ENCODE results near the gene TECRL. TPM values are rescaled to one million over a fixed set of nuclear protein-coding genes. Genes with fewer than 3 reads are reported as not detected.

TECRL gene, protein sequence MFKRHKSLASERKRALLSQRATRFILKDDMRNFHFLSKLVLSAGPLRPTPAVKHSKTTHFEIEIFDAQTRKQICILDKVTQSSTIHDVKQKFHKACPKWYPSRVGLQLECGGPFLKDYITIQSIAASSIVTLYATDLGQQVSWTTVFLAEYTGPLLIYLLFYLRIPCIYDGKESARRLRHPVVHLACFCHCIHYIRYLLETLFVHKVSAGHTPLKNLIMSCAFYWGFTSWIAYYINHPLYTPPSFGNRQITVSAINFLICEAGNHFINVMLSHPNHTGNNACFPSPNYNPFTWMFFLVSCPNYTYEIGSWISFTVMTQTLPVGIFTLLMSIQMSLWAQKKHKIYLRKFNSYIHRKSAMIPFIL
- total RNA-seq, result 10 to 100 TPM; 47.9 to 65.0 (median 54.9) TPM
- polyA plus RNA-seq, result 10 to 100 TPM in 2 of 3 donors, 1 to 10 TPM in 1; 5.0 to 21.4 (median 12.6) TPM
- long read RNA-seq, donor 1, transcript TECRL-202 (12 exons, 2,876 nt), result major isoform, 5 of 8 reads
- long read RNA-seq, donor 1, partial matches to known transcripts, result 0 of 8 reads
- long read RNA-seq, donor 1, other reads (novel, unspliced or antisense), result 0 of 8 reads
- long read RNA-seq, donor 2, transcript TECRL-201 (12 exons, 3,573 nt), result major isoform, 14 of 22 reads
- long read RNA-seq, donor 2, partial matches to known transcripts, result 1 of 22 reads
- long read RNA-seq, donor 2, other reads (novel, unspliced or antisense), result 5 of 22 reads

DNA sequence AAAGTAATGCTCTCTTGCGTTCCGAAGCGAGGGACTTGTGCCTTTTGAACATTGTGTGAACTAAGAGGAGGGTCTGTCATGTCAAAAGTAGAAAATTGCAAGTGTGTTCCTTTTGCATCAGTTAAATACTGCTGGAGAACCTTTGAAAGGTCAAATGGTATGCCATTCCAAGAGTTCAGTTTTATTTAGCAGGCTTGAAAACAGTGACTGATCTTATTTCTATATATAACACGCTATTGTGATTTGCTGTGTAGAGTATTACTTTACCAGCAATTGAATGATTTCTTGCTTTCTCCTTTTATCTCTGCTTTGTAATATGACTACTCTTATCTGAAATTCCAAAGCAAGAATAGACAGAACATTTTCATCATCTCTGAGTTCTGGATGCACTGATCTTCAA lies at the start of gene TECRL:
TECRL (minus strand) TSS at position 151 of the 400 bp plus-strand sequence; CDS start at position 52, 99 bp downstream.
- H3K36me3 ChIP-seq (ENCODE audit: insufficient read depth in 1 of 2, low read depth in 1 of 2), result no peaks in the 10 kb centered on the region
- ATAC-seq, result peak in 3 of 4 donors; percentile 31 to 64 (median 53)
- no peaks in the 10 kb centered on the region for H3K27me3 ChIP-seq (ENCODE audit: insufficient read depth in 3 of 3, low read length in 2 of 3)
- TF ChIP-seq, protein P1, sequence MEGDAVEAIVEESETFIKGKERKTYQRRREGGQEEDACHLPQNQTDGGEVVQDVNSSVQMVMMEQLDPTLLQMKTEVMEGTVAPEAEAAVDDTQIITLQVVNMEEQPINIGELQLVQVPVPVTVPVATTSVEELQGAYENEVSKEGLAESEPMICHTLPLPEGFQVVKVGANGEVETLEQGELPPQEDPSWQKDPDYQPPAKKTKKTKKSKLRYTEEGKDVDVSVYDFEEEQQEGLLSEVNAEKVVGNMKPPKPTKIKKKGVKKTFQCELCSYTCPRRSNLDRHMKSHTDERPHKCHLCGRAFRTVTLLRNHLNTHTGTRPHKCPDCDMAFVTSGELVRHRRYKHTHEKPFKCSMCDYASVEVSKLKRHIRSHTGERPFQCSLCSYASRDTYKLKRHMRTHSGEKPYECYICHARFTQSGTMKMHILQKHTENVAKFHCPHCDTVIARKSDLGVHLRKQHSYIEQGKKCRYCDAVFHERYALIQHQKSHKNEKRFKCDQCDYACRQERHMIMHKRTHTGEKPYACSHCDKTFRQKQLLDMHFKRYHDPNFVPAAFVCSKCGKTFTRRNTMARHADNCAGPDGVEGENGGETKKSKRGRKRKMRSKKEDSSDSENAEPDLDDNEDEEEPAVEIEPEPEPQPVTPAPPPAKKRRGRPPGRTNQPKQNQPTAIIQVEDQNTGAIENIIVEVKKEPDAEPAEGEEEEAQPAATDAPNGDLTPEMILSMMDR (IDR thresholded peaks at IDR 0.05), result no peak
- intact Hi-C loops (cut with DNase I), result no loop called here
- DNase-seq, result no peak
- 42 to 58% (median 50%) methylated on average over 4 of the region's 4 CpGs for WGBS, 3 donors
- H3K4me1 ChIP-seq, result no peaks in the 10 kb centered on the region
- H3K27ac ChIP-seq, result peak within 1 kb of the TSS; percentile 57
- no peaks in the 10 kb centered on the region for H3K9me3 ChIP-seq
- peak within 1 kb of the TSS; percentile 59 for H3K4me3 ChIP-seq

DNA sequence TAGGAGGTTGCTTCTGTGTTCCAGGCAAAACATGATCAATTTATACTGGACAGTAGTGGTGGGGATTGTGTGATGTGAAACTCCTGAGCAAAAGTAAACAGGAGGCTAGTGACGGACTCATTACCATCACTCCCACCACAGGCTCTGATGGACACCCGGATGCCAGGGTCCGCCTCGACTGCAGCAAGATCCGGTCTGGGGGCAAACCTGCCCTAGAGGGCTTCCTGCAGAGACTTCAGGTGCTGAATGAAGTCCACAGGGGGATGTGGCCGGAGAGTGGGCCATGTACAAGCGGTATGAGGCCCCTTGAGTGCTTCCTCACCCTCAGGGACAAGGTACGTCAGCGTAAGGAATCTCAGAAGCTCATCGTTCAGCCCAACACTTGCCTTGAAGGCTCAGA lies 23.4 kb upstream of the TECRL start:
- intact Hi-C loops (cut with DNase I), result no loop called here
- no peak for ATAC-seq
- Histone ChIP-seq H3K9me3 (no peaks in the 10 kb centered on the region), H3K4me1 (no peaks in the 10 kb centered on the region), H3K36me3 (ENCODE audit: insufficient read depth in 1 of 2, low read depth in 1 of 2) (no peaks in the 10 kb centered on the region), H3K4me3 (no peak overlapping the region), H3K27me3 (ENCODE audit: insufficient read depth in 3 of 3, low read length in 2 of 3) (no peaks in the 10 kb centered on the region), H3K27ac (no peak overlapping the region)
- DNase-seq, result peak in 1 of 2 donors; percentile 16
- TF ChIP-seq, protein P1 (IDR thresholded peaks at IDR 0.05), result no peak
- WGBS, 3 donors, result 92 to 95% (median 94%) methylated on average over 10 of the region's 10 CpGs

DNA sequence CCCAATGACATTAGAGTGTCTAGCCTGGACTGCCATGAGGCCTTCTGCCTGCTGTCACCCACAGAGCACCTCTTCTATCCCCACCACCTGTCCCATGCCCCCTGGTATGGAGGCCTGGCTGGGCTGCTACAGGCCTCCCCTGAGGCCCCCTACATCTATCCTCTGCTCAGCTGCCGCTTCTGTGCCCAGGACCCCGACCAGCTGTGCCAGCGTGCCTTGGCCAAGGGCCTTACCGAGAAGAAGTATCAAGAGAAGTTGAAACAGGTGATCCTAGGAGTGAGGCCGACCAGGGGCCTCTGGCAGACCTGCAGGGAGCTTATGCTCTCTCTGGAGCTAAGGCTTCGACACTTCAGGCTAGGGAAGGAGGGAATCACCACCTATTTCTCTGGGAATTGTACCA lies 21.7 kb upstream of the TECRL start:
- intact Hi-C loops (cut with DNase I), result no loop called here
- Histone ChIP-seq H3K27me3 (ENCODE audit: insufficient read depth in 3 of 3, low read length in 2 of 3) (no peaks in the 10 kb centered on the region), H3K27ac (no peak overlapping the region), H3K4me3 (no peak overlapping the region), H3K36me3 (ENCODE audit: insufficient read depth in 1 of 2, low read depth in 1 of 2) (no peaks in the 10 kb centered on the region), H3K4me1 (no peaks in the 10 kb centered on the region), H3K9me3 (no peaks in the 10 kb centered on the region)
- DNase-seq (no peak), ATAC-seq (no peak)
- TF ChIP-seq, protein P1 (IDR thresholded peaks at IDR 0.05), result no peak
- 79 to 85% (median 83%) methylated on average over 6 of the region's 6 CpGs for WGBS, 3 donors

DNA sequence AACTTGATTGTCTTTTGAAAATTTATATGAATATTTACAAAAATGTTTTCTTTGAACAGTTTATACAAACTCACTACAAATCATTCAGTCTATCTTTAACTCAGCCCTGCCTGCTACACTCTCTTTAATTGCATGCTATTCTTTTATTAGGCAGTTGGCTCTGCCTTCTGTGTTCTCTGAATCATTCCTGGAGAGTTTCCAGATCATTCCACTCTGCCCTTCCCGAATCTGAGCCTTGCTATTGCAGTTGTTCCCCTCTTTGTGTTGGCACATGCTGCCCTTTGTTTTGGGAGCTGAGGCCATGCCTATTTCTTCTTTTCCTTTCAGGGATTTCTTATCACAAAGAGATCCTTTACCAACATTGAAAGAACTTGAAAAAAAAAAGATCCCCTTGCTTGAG lies 8.7 kb upstream of the TECRL start:
- DNase-seq (no peak), ATAC-seq (peak; percentile 77 to 97 (median 95))
- no peaks in the 10 kb centered on the region for H3K4me1 ChIP-seq
- TF ChIP-seq, protein P1 (IDR thresholded peaks at IDR 0.05), result no peak
- no peaks in the 10 kb centered on the region for H3K36me3 ChIP-seq (ENCODE audit: insufficient read depth in 1 of 2, low read depth in 1 of 2)
- intact Hi-C loops (cut with DNase I), result no loop called here
- H3K4me3 ChIP-seq, result no peak overlapping the region
- H3K27ac ChIP-seq, result peak overlapping the region; percentile 69
- H3K27me3 ChIP-seq (ENCODE audit: insufficient read depth in 3 of 3, low read length in 2 of 3), result no peaks in the 10 kb centered on the region
- 2 to 6% (median 6%) methylated on average over 1 of the region's 1 CpG for WGBS, 3 donors
- no peaks in the 10 kb centered on the region for H3K9me3 ChIP-seq

Data from psoas muscle (tissue), 8 donors.